ENCODE data around the gene GARS1.

GRCh38 chr7:30630986-30631385, 36.3 kb downstream of the GARS1 start:
- TF ChIP-seq EZH2phosphoT487 (IDR thresholded peaks at IDR 0.05; ENCODE audit: borderline replicate concordance, low read depth, low read length): no peak
- no peak for TF ChIP-seq CTCF (conservative IDR thresholded peaks at IDR 0.05; ENCODE audit: low read length)
